ENCODE results near the gene TSPAN6.

TSPAN6 gene

DNA sequence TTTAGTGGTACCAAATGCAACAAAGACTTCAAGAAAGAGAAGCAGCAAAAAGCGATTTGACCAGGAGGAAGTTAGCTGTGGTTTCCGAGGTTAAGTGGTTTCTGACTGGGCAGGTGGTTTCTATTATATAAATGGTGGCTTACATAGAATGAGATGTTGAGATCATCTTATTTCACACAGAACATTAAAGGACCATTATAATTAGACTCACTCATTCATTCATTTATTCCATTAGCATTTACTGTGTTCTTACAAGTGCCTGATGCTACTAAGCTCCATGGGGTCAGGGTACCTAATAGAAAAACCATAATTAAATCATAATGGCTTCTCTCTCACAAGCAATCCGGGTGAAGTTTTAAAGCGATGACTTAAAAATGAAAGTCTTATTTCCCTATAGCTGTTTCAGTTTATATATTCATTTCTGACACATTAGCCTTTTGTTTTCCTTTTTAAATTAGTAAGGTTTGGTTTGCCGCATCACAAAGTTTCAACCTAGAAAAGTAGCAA lies 10.6 kb downstream of the TSPAN6 start:
- Histone ChIP-seq H3K4me1 (ENCODE audit: insufficient read depth, insufficient read length) (peaks cover 3% of the 10 kb centered on the region), H3K9ac (ENCODE audit: insufficient read length, low read depth) (no peak overlapping the region), H3K36me3 (ENCODE audit: insufficient read depth, insufficient read length, low read length) (peaks cover 19% of the 10 kb centered on the region), H3K27me3 (ENCODE audit: insufficient read depth, insufficient read length) (no peaks in the 10 kb centered on the region), H3K4me3 (ENCODE audit: insufficient read length, low read depth) (no peak overlapping the region), H3K9me3 (ENCODE audit: insufficient read depth, low read length) (no peaks in the 10 kb centered on the region)
- no peak for TF ChIP-seq YY1 (IDR thresholded peaks at IDR 0.05; ENCODE audit: insufficient read depth, insufficient read length)
- no peak for TF ChIP-seq SUZ12 (IDR thresholded peaks at IDR 0.05; ENCODE audit: extremely low read depth, insufficient read depth, insufficient read length)
- TF ChIP-seq ZNF274 (IDR thresholded peaks at IDR 0.05; ENCODE audit: low read depth, low read length) = no peak
- DNase-seq (ENCODE audit: low read depth, low spot score) = no peak

GRCh38 chrX:100623001-100623400 lies 13.6 kb downstream of the TSPAN6 start:
- no peak overlapping the region for H3K4me3 ChIP-seq (ENCODE audit: insufficient read length, low read depth)
- peaks cover 3% of the 10 kb centered on the region for H3K4me1 ChIP-seq (ENCODE audit: insufficient read depth, insufficient read length)
- TF ChIP-seq SUZ12 (IDR thresholded peaks at IDR 0.05; ENCODE audit: extremely low read depth, insufficient read depth, insufficient read length) (no peak), YY1 (IDR thresholded peaks at IDR 0.05; ENCODE audit: insufficient read depth, insufficient read length) (no peak), ZNF274 (IDR thresholded peaks at IDR 0.05; ENCODE audit: low read depth, low read length) (no peak)
- H3K27me3 ChIP-seq (ENCODE audit: insufficient read depth, insufficient read length) = no peaks in the 10 kb centered on the region
- DNase-seq (ENCODE audit: low read depth, low spot score) = no peak
- H3K36me3 ChIP-seq (ENCODE audit: insufficient read depth, insufficient read length, low read length) = no peaks in the 10 kb centered on the region
- no peaks in the 10 kb centered on the region for H3K9me3 ChIP-seq (ENCODE audit: insufficient read depth, low read length)
- H3K9ac ChIP-seq (ENCODE audit: insufficient read length, low read depth) = no peak overlapping the region

DNA sequence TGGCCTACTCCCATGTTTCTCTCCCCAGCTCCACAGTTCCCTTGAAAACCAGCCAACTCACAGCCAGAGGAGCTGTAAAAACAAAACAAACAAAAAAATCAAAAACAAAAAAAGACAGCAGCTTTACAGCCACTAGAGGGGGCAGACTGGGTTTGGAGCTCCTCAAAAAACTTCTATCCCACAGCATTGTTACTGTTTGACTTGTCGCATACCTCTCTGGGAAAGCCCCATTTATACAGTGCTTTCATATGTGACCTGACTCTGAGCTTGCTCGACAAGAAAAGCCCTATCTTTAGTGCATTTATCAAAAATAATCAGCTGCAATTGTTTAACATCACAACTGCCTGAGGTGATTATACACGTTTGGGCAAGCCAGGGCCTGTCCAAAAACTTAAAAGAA lies 21.6 kb downstream of the TSPAN6 start:
- Histone ChIP-seq H3K27me3 (ENCODE audit: insufficient read depth, insufficient read length) (no peaks in the 10 kb centered on the region), H3K9me3 (ENCODE audit: insufficient read depth, low read length) (no peaks in the 10 kb centered on the region), H3K9ac (ENCODE audit: insufficient read length, low read depth) (no peak overlapping the region), H3K4me3 (ENCODE audit: insufficient read length, low read depth) (no peak overlapping the region), H3K4me1 (ENCODE audit: insufficient read depth, insufficient read length) (no peaks in the 10 kb centered on the region), H3K36me3 (ENCODE audit: insufficient read depth, insufficient read length, low read length) (no peaks in the 10 kb centered on the region)
- TF ChIP-seq SUZ12 (IDR thresholded peaks at IDR 0.05; ENCODE audit: extremely low read depth, insufficient read depth, insufficient read length) (no peak), ZNF274 (IDR thresholded peaks at IDR 0.05; ENCODE audit: low read depth, low read length) (no peak), YY1 (IDR thresholded peaks at IDR 0.05; ENCODE audit: insufficient read depth, insufficient read length) (no peak)
- peak; percentile 27 for DNase-seq (ENCODE audit: low read depth, low spot score)

GRCh38 chrX:100611951-100612350 lies 24.7 kb downstream of the TSPAN6 start:
- Histone ChIP-seq H3K4me3 (ENCODE audit: insufficient read length, low read depth) (no peak overlapping the region), H3K27me3 (ENCODE audit: insufficient read depth, insufficient read length) (no peaks in the 10 kb centered on the region), H3K9me3 (ENCODE audit: insufficient read depth, low read length) (no peaks in the 10 kb centered on the region), H3K36me3 (ENCODE audit: insufficient read depth, insufficient read length, low read length) (no peaks in the 10 kb centered on the region), H3K4me1 (ENCODE audit: insufficient read depth, insufficient read length) (no peaks in the 10 kb centered on the region), H3K9ac (ENCODE audit: insufficient read length, low read depth) (no peak overlapping the region)
- no peak for DNase-seq (ENCODE audit: low read depth, low spot score)
- TF ChIP-seq YY1 (IDR thresholded peaks at IDR 0.05; ENCODE audit: insufficient read depth, insufficient read length) (no peak), SUZ12 (IDR thresholded peaks at IDR 0.05; ENCODE audit: extremely low read depth, insufficient read depth, insufficient read length) (no peak), ZNF274 (IDR thresholded peaks at IDR 0.05; ENCODE audit: low read depth, low read length) (no peak)

GRCh38 chrX:100609591-100609990 lies 27.0 kb downstream of the TSPAN6 start:
- H3K9ac ChIP-seq (ENCODE audit: insufficient read length, low read depth) = no peak overlapping the region
- no peak for TF ChIP-seq YY1 (IDR thresholded peaks at IDR 0.05; ENCODE audit: insufficient read depth, insufficient read length)
- TF ChIP-seq ZNF274 (IDR thresholded peaks at IDR 0.05; ENCODE audit: low read depth, low read length) = no peak
- no peak for TF ChIP-seq SUZ12 (IDR thresholded peaks at IDR 0.05; ENCODE audit: extremely low read depth, insufficient read depth, insufficient read length)
- no peaks in the 10 kb centered on the region for H3K4me1 ChIP-seq (ENCODE audit: insufficient read depth, insufficient read length)

DNA sequence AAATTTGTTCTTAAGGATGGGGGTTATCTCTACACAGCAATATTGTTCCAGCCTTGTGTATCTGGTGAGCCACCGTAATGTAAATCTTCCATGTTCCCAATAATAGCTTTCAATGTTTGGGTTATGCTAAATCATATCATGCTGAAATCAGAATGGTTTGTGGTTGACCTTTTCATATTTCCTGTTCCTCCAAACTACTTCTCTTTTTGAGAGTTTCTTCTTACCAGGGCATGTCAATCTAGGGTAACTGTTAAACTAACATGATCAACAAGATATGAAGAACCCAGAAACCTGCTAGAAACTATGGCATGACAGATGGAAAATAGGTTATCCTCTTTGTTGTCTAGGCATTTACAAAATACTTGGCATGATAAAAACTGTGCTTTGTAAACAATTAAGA lies 29.9 kb downstream of the TSPAN6 start:
- Histone ChIP-seq H3K4me1 (ENCODE audit: insufficient read depth, insufficient read length) (no peaks in the 10 kb centered on the region), H3K4me3 (ENCODE audit: insufficient read length, low read depth) (no peak overlapping the region), H3K27me3 (ENCODE audit: insufficient read depth, insufficient read length) (no peaks in the 10 kb centered on the region), H3K36me3 (ENCODE audit: insufficient read depth, insufficient read length, low read length) (no peaks in the 10 kb centered on the region), H3K9me3 (ENCODE audit: insufficient read depth, low read length) (no peaks in the 10 kb centered on the region), H3K9ac (ENCODE audit: insufficient read length, low read depth) (no peak overlapping the region)
- DNase-seq (ENCODE audit: low read depth, low spot score) = no peak
- TF ChIP-seq YY1 (IDR thresholded peaks at IDR 0.05; ENCODE audit: insufficient read depth, insufficient read length) = no peak

More at GRCh38 chrX:100609591-100609990, 27.0 kb downstream of the TSPAN6 start:
- no peak for DNase-seq (ENCODE audit: low read depth, low spot score)
- Histone ChIP-seq H3K27me3 (ENCODE audit: insufficient read depth, insufficient read length) (no peaks in the 10 kb centered on the region), H3K9me3 (ENCODE audit: insufficient read depth, low read length) (no peaks in the 10 kb centered on the region), H3K36me3 (ENCODE audit: insufficient read depth, insufficient read length, low read length) (no peaks in the 10 kb centered on the region), H3K4me3 (ENCODE audit: insufficient read length, low read depth) (no peak overlapping the region)

DNA sequence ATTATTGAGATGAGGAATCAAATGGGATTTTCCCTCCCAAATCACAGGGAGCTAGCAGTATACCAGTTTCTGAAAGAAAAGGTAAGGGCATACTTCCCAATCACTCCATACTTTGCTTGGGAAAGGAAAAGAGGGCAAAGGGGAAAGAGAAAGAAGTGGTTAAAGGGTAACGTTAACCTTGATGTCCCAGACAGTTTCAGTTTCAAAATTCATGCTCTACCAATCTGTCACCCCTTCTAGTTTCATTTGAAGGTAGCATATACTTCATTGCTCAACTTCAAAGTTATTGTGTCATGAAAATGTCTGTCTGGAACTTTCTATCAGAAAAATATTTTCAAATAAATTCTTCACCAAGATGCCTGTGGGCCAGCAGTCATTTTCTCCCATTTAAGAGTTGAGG lies 35.8 kb downstream of the TSPAN6 start:
- Histone ChIP-seq H3K36me3 (ENCODE audit: insufficient read depth, insufficient read length, low read length) (no peaks in the 10 kb centered on the region), H3K9ac (ENCODE audit: insufficient read length, low read depth) (no peak overlapping the region), H3K9me3 (ENCODE audit: insufficient read depth, low read length) (no peaks in the 10 kb centered on the region), H3K4me3 (ENCODE audit: insufficient read length, low read depth) (no peak overlapping the region), H3K27me3 (ENCODE audit: insufficient read depth, insufficient read length) (no peaks in the 10 kb centered on the region), H3K4me1 (ENCODE audit: insufficient read depth, insufficient read length) (no peaks in the 10 kb centered on the region)
- no peak for DNase-seq (ENCODE audit: low read depth, low spot score)
- TF ChIP-seq YY1 (IDR thresholded peaks at IDR 0.05; ENCODE audit: insufficient read depth, insufficient read length) (no peak), SUZ12 (IDR thresholded peaks at IDR 0.05; ENCODE audit: extremely low read depth, insufficient read depth, insufficient read length) (no peak), ZNF274 (IDR thresholded peaks at IDR 0.05; ENCODE audit: low read depth, low read length) (no peak)

- Histone ChIP-seq H3K4me1 (ENCODE audit: insufficient read depth, insufficient read length) (no peaks in the 10 kb centered on the region), H3K27me3 (ENCODE audit: insufficient read depth, insufficient read length) (no peaks in the 10 kb centered on the region), H3K9ac (ENCODE audit: insufficient read length, low read depth) (no peak overlapping the region), H3K36me3 (ENCODE audit: insufficient read depth, insufficient read length, low read length) (no peaks in the 10 kb centered on the region), H3K4me3 (ENCODE audit: insufficient read length, low read depth) (no peak overlapping the region), H3K9me3 (ENCODE audit: insufficient read depth, low read length) (no peaks in the 10 kb centered on the region)
- no peak for DNase-seq (ENCODE audit: low read depth, low spot score)
- TF ChIP-seq ZNF274 (IDR thresholded peaks at IDR 0.05; ENCODE audit: low read depth, low read length) (no peak), YY1 (IDR thresholded peaks at IDR 0.05; ENCODE audit: insufficient read depth, insufficient read length) (no peak), SUZ12 (IDR thresholded peaks at IDR 0.05; ENCODE audit: extremely low read depth, insufficient read depth, insufficient read length) (no peak)
Measured at GRCh38 chrX:100600340-100600739, 36.3 kb downstream of the TSPAN6 start.

All from NT2/D1 (cell line).